ENCODE measurements around the gene ABCA5.

DNA sequence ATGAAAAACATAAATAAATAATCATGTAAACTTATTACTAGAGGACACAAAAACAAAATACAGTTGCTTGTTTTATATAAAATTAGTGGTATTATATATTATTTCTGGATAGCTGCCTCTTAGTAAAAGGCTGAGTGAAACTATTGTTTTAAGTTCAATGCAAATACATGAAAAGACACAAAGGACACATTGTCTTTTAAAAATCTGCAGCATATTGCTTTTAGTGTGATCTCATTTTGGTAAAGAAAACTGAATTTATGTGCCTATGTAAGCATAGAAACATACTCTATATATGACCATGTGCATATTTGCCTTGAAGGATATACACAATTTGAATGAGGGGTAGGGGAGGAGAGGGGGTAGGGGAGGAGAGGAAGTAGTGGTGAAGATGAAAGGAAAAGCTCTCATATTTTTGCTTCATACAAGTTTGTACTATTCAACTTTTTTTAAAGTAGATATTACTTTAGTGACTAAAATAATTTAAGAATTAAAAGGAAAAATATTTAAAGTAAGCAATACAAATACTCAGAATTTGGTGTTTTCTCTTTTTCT lies 104.2 kb downstream of the ABCA5 start:
- TF ChIP-seq, protein P1, sequence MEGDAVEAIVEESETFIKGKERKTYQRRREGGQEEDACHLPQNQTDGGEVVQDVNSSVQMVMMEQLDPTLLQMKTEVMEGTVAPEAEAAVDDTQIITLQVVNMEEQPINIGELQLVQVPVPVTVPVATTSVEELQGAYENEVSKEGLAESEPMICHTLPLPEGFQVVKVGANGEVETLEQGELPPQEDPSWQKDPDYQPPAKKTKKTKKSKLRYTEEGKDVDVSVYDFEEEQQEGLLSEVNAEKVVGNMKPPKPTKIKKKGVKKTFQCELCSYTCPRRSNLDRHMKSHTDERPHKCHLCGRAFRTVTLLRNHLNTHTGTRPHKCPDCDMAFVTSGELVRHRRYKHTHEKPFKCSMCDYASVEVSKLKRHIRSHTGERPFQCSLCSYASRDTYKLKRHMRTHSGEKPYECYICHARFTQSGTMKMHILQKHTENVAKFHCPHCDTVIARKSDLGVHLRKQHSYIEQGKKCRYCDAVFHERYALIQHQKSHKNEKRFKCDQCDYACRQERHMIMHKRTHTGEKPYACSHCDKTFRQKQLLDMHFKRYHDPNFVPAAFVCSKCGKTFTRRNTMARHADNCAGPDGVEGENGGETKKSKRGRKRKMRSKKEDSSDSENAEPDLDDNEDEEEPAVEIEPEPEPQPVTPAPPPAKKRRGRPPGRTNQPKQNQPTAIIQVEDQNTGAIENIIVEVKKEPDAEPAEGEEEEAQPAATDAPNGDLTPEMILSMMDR (IDR thresholded peaks at IDR 0.05): no peak
- TF ChIP-seq POLR2A (IDR thresholded peaks at IDR 0.05): no peak
